Stimulated activated CD4-positive, alpha-beta T cell treated with anti-CD3 and anti-CD28 coated beads, Interleukin-4, amount 100 ng/mL, for 24 hours (primary cell): ENCODE measurements around the gene GABBR2.

Source experiments
- DNase-seq: peaks from one replicate; pipeline ENCODE4 v3.0.0-alpha.2; 2020

Gene GABBR2

GRCh38 chr9:98241357-98242300 lies 467.1 kb downstream of the GABBR2 start:
- DNase-seq, result no peak

GRCh38 chr9:98240475-98240874 lies 468.3 kb downstream of the GABBR2 start:
- no peak for DNase-seq
